HEK293 (cell line): ENCODE measurements around the gene CD74.

Source experiments
- CTCF ChIA-PET: fragments of 350-600 bp; formaldehyde crosslinking; extraction: SDS; loops from one replicate; lab custom pipeline; 2021; ENCODE audit warnings: antibody characterized with exemption; lab: Yijun Ruan, JAX
- POLR2A ChIA-PET: fragments of 300-600 bp; formaldehyde crosslinking; extraction: SDS; loops from one replicate; lab custom pipeline; 2020; ENCODE audit warnings: antibody characterized with exemption, inconsistent platforms; lab: Yijun Ruan, JAX
- H3K27ac ChIP-seq: fragments of 200-500 bp; sonication (Bioruptor generic); 2 replicates; pipeline ENCODE4 v1.5.1; 2014; ENCODE audit warnings: low read depth, low read length, control low read depth, inconsistent platforms; ENCODE audit errors: extremely low read depth
- H3K36me3 ChIP-seq, 2 experiments: fragments of 200-500 bp in 1 of 2; sonication (Bioruptor generic) in 1 of 2; 1 replicate in 1 of 2; 2 replicates in 1 of 2; pipeline ENCODE4 v1.5.1; 2014 to 2017; ENCODE audit warnings: inconsistent platforms in 2 of 2, low read length in 2 of 2; ENCODE audit not compliant: control insufficient read depth in 2 of 2, insufficient read depth in 1 of 2
- H3K4me1 ChIP-seq: fragments of 200-500 bp; sonication (Bioruptor generic); 2 replicates; pipeline ENCODE4 v1.5.1; 2014; ENCODE audit warnings: mild to moderate bottlenecking, low read length, inconsistent platforms; ENCODE audit not compliant: control insufficient read depth, insufficient read depth
- H3K4me3 ChIP-seq: 2 replicates; pipeline ENCODE4 v1.5.1; 2011; ENCODE audit warnings: low read depth, mild to moderate bottlenecking, control low read depth, low read length, moderate library complexity
- H3K9me3 ChIP-seq: fragments of 200-500 bp; sonication (Bioruptor generic); 2 replicates; pipeline ENCODE4 v1.5.1; 2014; ENCODE audit warnings: low read depth, low read length, inconsistent platforms; ENCODE audit not compliant: control insufficient read depth, insufficient read depth
- BCL11A ChIP-seq: fragments of 450-650 bp; formaldehyde crosslinking; IDR thresholded peaks from 2 replicates; pipeline ENCODE4 v1.5.1; 2016; ENCODE audit warnings: low read depth, missing biosample characterization, missing genetic modification characterization
- EGR2 ChIP-seq: fragments of 450-650 bp; formaldehyde crosslinking; IDR thresholded peaks from 2 replicates; pipeline ENCODE4 v1.5.1; 2016; ENCODE audit warnings: low read depth, missing biosample characterization, missing genetic modification characterization
- HOXD13 ChIP-seq: sonication (generic); formaldehyde crosslinking; IDR thresholded peaks from 2 replicates; pipeline ENCODE4 v1.8.0; 2022; ENCODE audit warnings: missing genetic modification reagents, borderline replicate concordance
- PBX3 ChIP-seq: sonication (generic); formaldehyde crosslinking; IDR thresholded peaks from 2 replicates; pipeline ENCODE4 v1.8.1; 2022; ENCODE audit warnings: mild to moderate bottlenecking, moderate library complexity, missing genetic modification reagents
- PRDM2 ChIP-seq: fragments of 450-650 bp; formaldehyde crosslinking; IDR thresholded peaks from 2 replicates; pipeline ENCODE4 v1.5.1; 2016; ENCODE audit warnings: missing biosample characterization, missing genetic modification characterization, borderline replicate concordance
- SCRT2 ChIP-seq: fragments of 450-650 bp; formaldehyde crosslinking; IDR thresholded peaks from 2 replicates; pipeline ENCODE4 v1.5.1; 2016; ENCODE audit warnings: missing biosample characterization, missing genetic modification characterization
- ZNF335 ChIP-seq: fragments of 450-650 bp; formaldehyde crosslinking; conservative IDR thresholded peaks from 2 replicates; pipeline ENCODE4 v1.5.1; 2016; ENCODE audit warnings: missing biosample characterization, missing genetic modification characterization
- ZNF416 ChIP-seq: fragments of 450-650 bp; formaldehyde crosslinking; IDR thresholded peaks from 2 replicates; pipeline ENCODE4 v1.5.1; 2016; ENCODE audit warnings: missing biosample characterization, missing genetic modification characterization
- ZNF423 ChIP-seq: fragments of 450-650 bp; formaldehyde crosslinking; IDR thresholded peaks from 2 replicates; pipeline ENCODE4 v1.5.1; 2016; ENCODE audit warnings: missing biosample characterization, missing genetic modification characterization
- ZNF514 ChIP-seq: fragments of 450-650 bp; formaldehyde crosslinking; IDR thresholded peaks from 2 replicates; pipeline ENCODE4 v1.5.1; 2016; ENCODE audit warnings: missing biosample characterization, missing genetic modification characterization
- ZNF664 ChIP-seq: fragments of 450-650 bp; formaldehyde crosslinking; IDR thresholded peaks from 2 replicates; pipeline ENCODE4 v1.5.1; 2016; ENCODE audit warnings: missing biosample characterization, missing genetic modification characterization
- ZNF792 ChIP-seq: fragments of 450-650 bp; formaldehyde crosslinking; IDR thresholded peaks from 2 replicates; pipeline ENCODE4 v1.5.1; 2016; ENCODE audit warnings: missing biosample characterization, missing genetic modification characterization

The CD74 gene

GRCh38 chr5:150404535-150404934, 8.2 kb downstream of the CD74 start:
- Histone ChIP-seq H3K27ac (no peak overlapping the region), H3K4me1 (no peaks in the 10 kb centered on the region; the same call in 1 of the 2 replicates), H3K36me3 (peaks cover 0 to 38% of the 10 kb centered on the region in 2 experiments; a peak in 1 of 3 replicates), H3K9me3 (no peaks in the 10 kb centered on the region), H3K4me3 (no peak overlapping the region)
- ChIA-PET CTCF (interaction anchor here (1.0 kb wide), 1 partner anchor 32 kb away, joined by 4 read pairs; no protein-coding TSS in a partner anchor), POLR2A (no interaction called here)
- TF ChIP-seq ZNF335 (no peak), PRDM2 (tag by site-specific recombination) (no peak), ZNF664 (no peak), ZNF423 (no peak), EGR2 (tag by site-specific recombination) (no peak)

- Histone ChIP-seq H3K36me3 (peaks cover 3 to 42% of the 10 kb centered on the region in 2 experiments; a peak in 2 of 3 replicates), H3K4me1 (no peaks in the 10 kb centered on the region; the same call in 1 of the 2 replicates), H3K9me3 (no peaks in the 10 kb centered on the region), H3K4me3 (no peak overlapping the region), H3K27ac (no peak overlapping the region)
- TF ChIP-seq ZNF514 (no peak), PBX3 (CRISPR knock-in tag) (no peak)
- ChIA-PET POLR2A (no interaction called here), CTCF (no interaction called here)
Observed at GRCh38 chr5:150404121-150404520, 8.6 kb downstream of the CD74 start.

- no peak overlapping the region for H3K4me3 ChIP-seq
- no peak for TF ChIP-seq ZNF792 (tag by site-specific recombination)
- TF ChIP-seq BCL11A (tag by site-specific recombination), result no peak
- TF ChIP-seq ZNF416 (tag by site-specific recombination), result no peak
- peak; percentile 54 for TF ChIP-seq SCRT2
- no peak for TF ChIP-seq HOXD13 (CRISPR knock-in tag)
- TF ChIP-seq, all 188 proteins: peak for 1
- Histone ChIP-seq H3K27ac (no peak overlapping the region), H3K9me3 (no peaks in the 10 kb centered on the region), H3K4me1 (no peaks in the 10 kb centered on the region; the same call in 1 of the 2 replicates), H3K36me3 (peaks cover 7 to 54% of the 10 kb centered on the region in 2 experiments)
- POLR2A ChIA-PET, result no interaction called here
- CTCF ChIA-PET, result no interaction called here
Observed at GRCh38 chr5:150402901-150403342, 9.8 kb downstream of the CD74 start.
